Vagina (tissue), 2 donors: ENCODE measurements around the gene THSD7A.

ENCODE experiments used
- CTCF ChIP-seq, 3 experiments: fragments of 450-650 bp in 2 of 3; fragments of 200-600 bp in 1 of 3; sonication (generic) in 1 of 3; IDR thresholded peaks; one replicate each; pipeline ENCODE4 v1.5.1; 2017 to 2019; ENCODE audit warnings: antibody characterized with exemption in 3 of 3, mild to moderate bottlenecking in 2 of 3, moderate library complexity in 2 of 3
- POLR2A ChIP-seq, 2 donors: fragments of 450-650 bp; IDR thresholded peaks; one replicate each; pipeline ENCODE4 v1.6.1; 2017; ENCODE audit warnings: antibody characterized with exemption in 2 of 2, mild to moderate bottlenecking in 2 of 2, moderate library complexity in 2 of 2
- POLR2AphosphoS5 ChIP-seq, 2 donors: sonication (generic); formaldehyde crosslinking; IDR thresholded peaks; one replicate each; pipeline ENCODE4 v1.9.0; 2017; ENCODE audit warnings: antibody characterized with exemption in 2 of 2, mild to moderate bottlenecking in 2 of 2, low read depth in 1 of 2; ENCODE audit not compliant: insufficient read depth in 1 of 2

GRCh38 chr7:11607686-11608085 is 224.3 kb downstream of the THSD7A start:
- TF ChIP-seq CTCF (IDR thresholded peaks at IDR 0.05), result no peak
- no peak for TF ChIP-seq POLR2A (IDR thresholded peaks at IDR 0.05)
- TF ChIP-seq POLR2AphosphoS5 (IDR thresholded peaks at IDR 0.05; ENCODE audit: insufficient read depth in 1 of 2, low read depth in 1 of 2), result peak in 1 of 2 donors; percentile 28
